ENCODE results near the gene ITPK1.

ITPK1 gene

DNA sequence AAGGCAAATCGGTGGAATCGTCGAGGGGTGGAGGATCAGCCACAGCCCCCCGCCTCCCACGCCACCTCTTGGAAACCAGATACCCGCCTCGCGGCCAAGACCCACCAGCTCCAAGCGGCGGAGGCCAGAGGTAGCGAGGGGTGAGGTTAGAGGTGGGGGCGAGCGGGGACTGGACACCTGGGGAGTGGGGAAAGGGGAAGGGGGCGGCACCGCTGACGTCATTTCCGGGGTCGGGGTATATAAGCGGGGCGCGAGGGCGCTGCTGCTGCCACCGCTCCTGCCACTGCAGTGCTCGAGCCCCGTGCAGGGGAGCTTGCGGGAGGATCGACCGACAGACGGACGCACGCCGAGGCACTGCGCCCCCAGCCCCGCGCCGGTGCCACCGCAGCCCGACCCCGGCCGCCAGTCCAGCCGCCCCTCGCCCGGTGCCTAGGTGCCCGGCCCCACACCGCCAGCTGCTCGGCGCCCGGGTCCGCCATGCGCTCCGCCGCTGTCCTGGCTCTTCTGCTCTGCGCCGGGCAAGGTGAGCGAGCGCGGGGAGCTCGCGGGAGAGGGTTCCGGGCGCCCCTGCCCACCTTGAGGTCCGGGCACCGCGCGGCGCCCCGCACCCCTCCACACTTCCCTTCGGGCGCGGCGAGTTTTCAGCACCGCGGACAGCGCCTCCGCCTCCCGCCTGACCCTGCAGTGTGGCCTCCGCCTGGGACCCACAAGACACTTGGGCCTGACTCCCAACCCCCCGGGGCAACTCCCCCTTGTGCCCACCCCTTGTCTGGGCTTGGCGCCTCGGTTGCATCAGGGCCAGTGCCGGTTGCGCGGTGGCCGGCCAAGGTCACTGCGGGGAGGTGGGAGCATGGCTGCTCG, 192.6 kb downstream of the ITPK1 start, which contains the start of gene CHGA:
Gene CHGA (plus strand): TSS at position 268 of the 861 bp plus-strand sequence. CDS start 210 bp downstream, at position 478.
- H3K4me3 ChIP-seq (ENCODE audit: low read length), result no peak within 1 kb of the TSS
- peak; percentile 18 for DNase-seq (ENCODE audit: low read depth)
- TF ChIP-seq, protein P1, sequence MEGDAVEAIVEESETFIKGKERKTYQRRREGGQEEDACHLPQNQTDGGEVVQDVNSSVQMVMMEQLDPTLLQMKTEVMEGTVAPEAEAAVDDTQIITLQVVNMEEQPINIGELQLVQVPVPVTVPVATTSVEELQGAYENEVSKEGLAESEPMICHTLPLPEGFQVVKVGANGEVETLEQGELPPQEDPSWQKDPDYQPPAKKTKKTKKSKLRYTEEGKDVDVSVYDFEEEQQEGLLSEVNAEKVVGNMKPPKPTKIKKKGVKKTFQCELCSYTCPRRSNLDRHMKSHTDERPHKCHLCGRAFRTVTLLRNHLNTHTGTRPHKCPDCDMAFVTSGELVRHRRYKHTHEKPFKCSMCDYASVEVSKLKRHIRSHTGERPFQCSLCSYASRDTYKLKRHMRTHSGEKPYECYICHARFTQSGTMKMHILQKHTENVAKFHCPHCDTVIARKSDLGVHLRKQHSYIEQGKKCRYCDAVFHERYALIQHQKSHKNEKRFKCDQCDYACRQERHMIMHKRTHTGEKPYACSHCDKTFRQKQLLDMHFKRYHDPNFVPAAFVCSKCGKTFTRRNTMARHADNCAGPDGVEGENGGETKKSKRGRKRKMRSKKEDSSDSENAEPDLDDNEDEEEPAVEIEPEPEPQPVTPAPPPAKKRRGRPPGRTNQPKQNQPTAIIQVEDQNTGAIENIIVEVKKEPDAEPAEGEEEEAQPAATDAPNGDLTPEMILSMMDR (conservative IDR thresholded peaks at IDR 0.05; ENCODE audit: low read length), result no peak

DNA sequence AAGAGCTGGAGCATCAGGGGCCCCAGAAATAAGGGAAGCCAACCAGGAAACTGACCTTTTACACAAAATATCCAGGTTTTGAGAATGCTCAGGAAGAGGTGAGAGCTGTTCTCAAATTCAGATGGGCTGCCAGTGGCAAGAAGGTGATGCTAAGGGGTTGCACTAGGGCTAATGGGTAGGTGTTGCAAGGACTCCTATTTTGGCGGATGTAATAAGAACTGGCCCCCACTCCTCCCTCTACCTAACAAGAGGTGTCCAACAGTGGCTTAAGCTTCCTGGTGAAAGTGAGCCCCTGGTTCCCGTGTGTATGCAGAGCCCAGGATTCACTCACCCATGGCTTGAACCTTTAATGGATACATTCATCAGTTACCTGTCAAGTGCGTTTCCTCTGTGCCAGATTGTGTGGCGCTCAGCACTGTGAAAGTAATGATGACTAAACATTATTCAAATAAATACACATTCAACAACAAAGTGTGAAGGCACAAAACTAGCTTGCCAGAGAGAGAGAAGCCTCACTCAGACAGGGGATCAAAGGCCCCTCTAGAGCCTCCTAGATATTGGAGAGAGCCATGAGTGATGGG, 193.5 kb downstream of the ITPK1 start:
- TF ChIP-seq, protein P1 (conservative IDR thresholded peaks at IDR 0.05; ENCODE audit: low read length), result no peak
- no peak for DNase-seq (ENCODE audit: low read depth)
- H3K4me3 ChIP-seq (ENCODE audit: low read length), result no peak overlapping the region

DNA sequence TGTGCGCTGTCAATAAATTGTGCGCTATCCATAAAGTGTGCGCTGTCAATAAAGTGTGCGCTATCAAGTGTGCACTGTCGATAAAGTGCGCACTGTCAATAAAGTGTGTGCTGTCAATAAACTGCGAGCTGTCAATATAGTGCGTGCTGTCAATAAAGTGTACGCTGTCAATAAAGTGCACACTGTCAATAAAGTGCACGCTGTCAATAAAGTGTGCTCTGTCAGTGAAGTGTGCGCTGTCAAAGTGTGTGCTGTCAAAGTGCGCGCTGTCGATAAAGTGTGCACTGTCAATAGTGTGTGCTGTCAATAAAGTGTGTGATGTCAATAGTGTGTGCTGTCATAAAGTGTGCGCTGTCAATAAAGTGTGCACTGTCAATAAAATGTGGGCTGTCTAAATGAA, 195.7 kb downstream of the ITPK1 start:
- TF ChIP-seq, protein P1 (conservative IDR thresholded peaks at IDR 0.05; ENCODE audit: low read length), result no peak
- no peak for DNase-seq (ENCODE audit: low read depth)
- H3K4me3 ChIP-seq (ENCODE audit: low read length), result no peak overlapping the region

DNA sequence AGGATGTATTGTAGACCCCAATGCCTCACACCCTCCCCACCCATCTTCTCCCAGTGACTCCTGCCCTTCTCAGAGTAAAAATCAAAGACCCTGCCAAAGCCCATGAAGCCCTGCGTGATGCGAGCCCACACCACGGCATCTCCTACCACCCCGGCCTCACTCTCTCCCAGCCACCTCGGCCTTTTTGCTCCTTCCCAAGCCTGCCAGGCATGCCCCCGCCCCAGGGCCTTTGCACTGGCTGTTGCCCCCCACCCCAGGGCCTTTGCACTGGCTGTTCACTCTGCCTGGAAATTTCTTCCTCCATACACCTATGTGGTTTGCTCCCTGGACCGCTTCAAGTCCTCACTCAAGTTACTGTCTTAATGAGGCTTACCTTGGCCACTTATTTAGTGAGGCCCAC, 197.8 kb downstream of the ITPK1 start:
- no peak overlapping the region for H3K4me3 ChIP-seq (ENCODE audit: low read length)
- TF ChIP-seq, protein P1 (conservative IDR thresholded peaks at IDR 0.05; ENCODE audit: low read length), result no peak
- no peak for DNase-seq (ENCODE audit: low read depth)

DNA sequence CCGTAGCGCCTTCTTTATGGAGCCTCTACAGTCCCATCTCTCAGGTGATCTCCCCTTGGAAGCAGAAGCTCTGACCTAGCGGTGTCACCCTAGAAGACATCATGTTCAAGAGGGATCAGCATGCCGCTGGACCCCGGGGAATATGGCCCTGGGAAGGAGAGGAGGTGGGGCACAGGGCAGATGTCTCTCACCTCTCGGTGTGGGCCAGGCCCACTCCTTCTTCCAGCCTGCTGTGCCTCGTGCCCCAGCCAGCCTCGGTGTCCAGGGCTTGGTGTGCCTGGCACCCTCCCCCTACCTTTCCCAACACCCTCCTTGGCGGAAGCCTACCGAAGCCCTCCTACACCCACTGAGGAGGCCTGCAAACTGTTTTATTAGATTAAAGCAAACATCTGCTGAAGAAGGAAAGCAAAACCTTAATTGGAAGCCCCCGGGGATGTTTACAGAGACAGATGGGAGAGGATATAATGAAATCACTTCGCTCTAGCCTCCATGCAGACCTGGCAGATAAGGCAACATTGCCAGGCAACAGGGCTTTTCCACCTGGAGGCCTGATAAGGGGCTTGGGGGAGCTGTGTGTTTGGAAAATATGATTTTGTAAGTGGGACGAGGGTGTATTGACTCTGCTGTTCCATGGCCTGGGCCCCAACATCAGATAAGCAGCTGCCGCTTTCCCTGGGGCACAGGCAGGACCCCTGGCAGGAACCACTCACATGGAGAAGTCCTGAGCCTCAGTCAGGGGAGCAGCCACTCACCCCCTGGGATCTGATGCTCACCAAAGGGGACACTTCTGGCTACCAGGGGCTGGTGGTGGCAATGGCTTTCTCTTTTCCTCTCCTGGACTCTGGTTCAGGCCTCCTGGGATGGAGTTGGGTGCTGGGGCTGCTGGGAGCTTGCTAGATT, 198.4 kb downstream of the ITPK1 start:
- DNase-seq (ENCODE audit: low read depth), result no peak
- TF ChIP-seq, protein P1 (conservative IDR thresholded peaks at IDR 0.05; ENCODE audit: low read length), result no peak

DNA sequence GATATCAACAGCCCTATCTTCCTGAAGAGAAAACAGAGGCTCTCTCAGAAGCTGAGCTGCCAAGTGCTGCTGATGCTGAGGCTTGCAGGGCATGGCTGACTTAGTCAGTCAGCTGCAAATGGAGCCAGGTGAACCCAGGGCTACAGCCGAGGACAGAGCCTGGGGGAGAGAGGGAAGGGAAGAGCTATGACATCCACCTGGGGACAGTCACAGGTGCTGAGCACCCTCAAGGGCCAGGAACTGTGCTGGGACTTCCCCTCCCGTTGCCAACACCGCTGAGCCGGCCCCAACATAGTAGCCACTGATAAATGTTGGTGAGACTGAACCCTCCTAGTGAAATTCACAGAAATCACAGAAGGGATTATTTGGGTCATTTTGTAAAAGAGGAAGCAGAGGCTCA, 199.5 kb downstream of the ITPK1 start:
- no peak overlapping the region for H3K4me3 ChIP-seq (ENCODE audit: low read length)
- TF ChIP-seq, protein P1 (conservative IDR thresholded peaks at IDR 0.05; ENCODE audit: low read length), result no peak
- DNase-seq (ENCODE audit: low read depth), result no peak

More for the DNA sequence above, 198.4 kb downstream of the ITPK1 start:
- no peak overlapping the region for H3K4me3 ChIP-seq (ENCODE audit: low read length)

All from AG10803 (cell line).